ENCODE data around the gene ADAM21.
"Not testable (repeated sequence)": the region's sequence is repeated elsewhere in the genome, so short reads cannot be mapped to it uniquely, and the experiment has no call there.

ADAM21 gene

DNA sequence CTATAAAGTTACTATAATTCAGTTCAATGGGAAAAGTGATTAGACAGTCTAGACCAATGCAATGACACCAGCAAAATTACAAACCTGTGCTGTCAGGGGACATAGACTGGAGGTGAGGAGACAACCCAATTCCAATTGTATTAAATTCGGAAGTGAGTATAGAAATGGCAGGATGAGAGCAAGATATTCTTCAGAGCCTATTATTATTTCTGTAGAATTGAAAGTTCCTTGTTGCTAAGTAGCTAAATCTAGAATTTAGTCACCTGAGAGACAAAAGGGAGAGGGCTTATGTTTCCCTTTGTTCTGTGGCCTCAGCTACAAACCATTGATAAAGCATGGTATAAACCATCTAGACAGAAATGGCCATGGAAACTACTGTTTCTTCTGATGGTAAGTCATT is at the start of gene ADAM21:
Gene ADAM21 (plus strand): TSS at position 301 of the 400 bp plus-strand sequence. CDS start 5,326 bp downstream, outside the sequence.
- DNase-seq: no peak

DNA sequence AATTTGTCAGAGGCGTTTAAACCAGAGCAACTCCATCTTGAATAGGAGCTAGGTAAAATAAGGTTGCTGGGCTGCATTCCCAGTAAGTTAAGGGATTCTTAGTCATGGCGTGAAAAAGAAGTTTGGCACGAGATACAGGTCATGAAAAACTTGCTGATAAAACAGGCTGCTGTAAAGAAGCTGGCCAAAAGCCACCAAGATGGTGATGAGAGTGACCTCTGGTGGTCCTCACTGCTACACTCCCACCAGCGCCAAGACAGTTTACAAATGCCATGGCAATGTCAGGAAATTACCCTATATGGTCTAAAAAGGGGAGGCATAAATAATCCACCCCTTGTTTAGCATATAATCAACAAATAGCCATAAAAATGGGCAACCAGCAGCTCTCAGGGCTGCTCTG is 48.6 kb upstream of the ADAM21 start:
- DNase-seq: not testable (repeated sequence)

GRCh38 chr14:70406216-70406615 is 45.8 kb upstream of the ADAM21 start:
- not testable (repeated sequence) for DNase-seq

DNA sequence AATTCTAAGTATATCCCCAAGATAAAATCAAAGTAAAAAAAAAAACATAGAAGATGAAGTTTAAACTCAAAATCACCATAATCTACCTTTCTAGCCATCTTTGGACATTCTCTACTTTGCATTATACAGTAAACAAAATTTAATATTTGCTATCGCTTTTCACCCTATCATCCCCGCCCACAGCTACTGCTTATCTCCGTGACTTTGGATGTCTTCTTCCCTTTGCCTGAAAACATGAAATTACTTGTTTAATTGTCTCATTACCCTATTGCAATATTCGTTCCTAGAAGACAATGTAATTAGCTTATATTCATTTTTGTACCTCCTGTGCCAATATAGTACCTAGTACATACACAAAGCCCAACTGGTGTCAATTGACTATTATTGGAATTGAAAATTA is 44.4 kb upstream of the ADAM21 start:
- no peak for DNase-seq

GRCh38 chr14:70415788-70416187 is 36.2 kb upstream of the ADAM21 start:
- no peak for DNase-seq

DNA sequence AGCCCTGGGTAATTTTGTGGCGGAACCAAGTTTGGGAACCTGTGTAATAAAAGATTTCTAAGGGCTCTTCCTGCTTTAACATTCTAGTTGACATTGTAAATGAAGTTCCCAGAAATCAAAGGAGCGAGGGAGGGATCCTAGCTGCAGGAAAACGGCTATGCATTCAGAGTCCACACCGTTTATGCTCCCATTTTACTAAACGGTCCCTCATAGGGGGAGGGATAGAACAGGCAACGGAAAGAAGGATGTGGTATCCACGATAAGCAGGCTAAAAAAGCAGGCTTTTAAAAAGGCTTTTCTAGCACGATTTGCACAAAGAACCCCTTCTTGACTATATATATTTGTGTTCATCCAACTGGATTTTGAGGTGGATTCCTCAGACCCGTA is 35.6 kb upstream of the ADAM21 start:
- no peak for DNase-seq

DNA sequence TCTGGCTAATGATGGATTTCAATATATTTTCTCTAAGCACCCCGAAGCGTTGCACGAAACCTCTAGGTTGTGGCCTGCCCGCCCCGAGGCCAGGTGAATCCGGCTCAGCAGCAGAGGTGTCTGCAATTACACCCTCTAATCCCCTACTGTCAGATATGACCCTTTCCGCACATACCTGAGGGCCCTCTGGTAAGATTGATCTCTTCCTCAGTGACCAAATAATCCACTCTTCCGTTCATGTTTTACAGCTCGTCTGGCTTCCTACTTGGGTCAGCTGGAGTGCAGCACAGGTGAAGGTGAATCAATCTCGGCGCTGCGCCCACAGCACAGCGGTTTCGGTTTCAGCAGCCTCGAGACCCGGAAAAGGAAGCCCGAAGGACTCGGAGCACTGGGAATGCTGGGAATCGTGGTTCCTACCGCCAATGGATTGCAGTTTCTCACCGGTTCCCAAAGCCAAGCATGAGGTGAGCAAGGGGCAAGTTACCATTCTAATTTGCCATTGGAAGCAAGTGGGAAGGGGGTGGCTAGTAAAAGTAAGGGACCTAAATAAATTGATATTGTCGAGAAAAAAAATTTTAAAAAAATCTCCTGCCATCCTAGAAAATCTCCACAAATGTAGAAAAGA is 35.1 kb upstream of the ADAM21 start, which contains the start of gene SYNJ2BP:
Gene SYNJ2BP (minus strand): TSS at position 366 of the 625 bp plus-strand sequence. CDS start 127 bp downstream, at position 239.
- peak; percentile 72 for DNase-seq

DNA sequence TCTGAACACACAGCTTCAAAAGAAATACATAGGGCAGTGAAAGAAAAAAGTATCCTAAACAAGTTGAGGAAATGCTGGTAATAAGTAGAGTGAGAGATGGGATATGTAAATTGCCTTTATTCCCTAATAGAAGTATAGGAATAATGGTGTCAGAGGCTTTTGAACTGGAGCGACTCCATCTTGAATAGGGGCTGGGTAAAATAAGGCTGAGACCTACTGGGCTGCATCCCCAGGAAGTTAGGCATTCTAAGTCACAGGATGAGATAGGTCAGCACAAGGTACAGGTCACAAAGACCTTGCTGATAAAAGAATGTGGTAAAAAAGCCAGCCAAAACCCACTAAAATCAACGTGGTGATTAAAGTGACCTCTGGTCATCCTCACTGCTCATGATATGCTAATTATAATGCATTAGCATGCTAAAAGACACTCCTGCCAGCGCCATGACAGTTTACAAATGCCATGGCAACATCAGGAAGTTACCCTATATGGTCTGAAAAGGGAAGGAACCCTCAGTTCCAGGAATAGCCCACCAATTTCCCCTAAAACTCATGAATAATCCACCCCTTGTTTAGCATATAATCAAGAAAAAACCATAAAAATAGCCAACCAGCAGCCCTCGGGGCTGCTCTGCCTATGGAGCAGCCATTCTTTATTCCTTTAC is 32.6 kb upstream of the ADAM21 start:
- not testable (repeated sequence) for DNase-seq

DNA sequence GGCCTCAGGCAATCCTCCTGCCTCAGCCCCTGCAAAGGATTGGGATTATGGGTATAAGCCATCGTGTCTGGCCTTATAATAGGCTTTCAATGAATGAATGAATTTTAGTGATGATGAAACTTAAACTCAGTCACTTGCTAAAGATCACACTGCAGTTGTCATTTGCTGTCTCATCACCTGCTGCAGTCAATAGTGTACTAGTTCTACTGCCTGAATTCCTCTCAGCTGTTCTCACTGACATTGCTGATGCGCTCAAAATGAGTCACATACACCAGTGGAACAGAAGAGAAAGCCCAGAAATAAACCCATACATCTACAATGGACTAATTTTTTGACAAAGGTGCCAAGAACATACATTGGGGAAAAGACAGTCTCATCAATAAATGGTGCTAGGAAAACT is 29.4 kb upstream of the ADAM21 start:
- no peak for DNase-seq

- no peak for DNase-seq
Measured at GRCh38 chr14:70425354-70425753, 26.6 kb upstream of the ADAM21 start.

GRCh38 chr14:70426555-70426954 is 25.4 kb upstream of the ADAM21 start:
- DNase-seq: not testable (repeated sequence)

DNA sequence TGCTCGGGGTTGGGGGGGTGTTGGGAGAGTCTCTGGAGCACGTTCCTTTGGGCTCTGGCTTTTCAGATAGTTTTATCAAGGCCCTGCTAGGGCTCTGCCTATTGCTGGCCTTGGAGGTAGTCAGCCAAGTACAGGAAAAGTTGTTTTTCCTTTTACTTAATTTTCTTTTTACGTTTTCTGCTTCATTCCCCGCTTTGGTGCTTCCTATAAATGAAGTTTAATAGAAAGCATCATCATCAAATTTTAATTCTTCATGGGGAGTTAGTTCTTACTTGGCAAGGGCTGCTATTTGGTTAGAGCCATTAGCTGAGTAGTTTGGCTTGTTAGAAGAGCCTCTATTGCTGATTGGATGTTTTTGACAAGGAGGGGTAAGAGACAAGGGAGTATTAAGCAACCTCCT is 15.1 kb upstream of the ADAM21 start:
- no peak for DNase-seq

GRCh38 chr14:70441641-70442040 is 10.3 kb upstream of the ADAM21 start:
- no peak for DNase-seq

- DNase-seq: no peak
Measured at GRCh38 chr14:70442750-70443149, 9.2 kb upstream of the ADAM21 start.

DNA sequence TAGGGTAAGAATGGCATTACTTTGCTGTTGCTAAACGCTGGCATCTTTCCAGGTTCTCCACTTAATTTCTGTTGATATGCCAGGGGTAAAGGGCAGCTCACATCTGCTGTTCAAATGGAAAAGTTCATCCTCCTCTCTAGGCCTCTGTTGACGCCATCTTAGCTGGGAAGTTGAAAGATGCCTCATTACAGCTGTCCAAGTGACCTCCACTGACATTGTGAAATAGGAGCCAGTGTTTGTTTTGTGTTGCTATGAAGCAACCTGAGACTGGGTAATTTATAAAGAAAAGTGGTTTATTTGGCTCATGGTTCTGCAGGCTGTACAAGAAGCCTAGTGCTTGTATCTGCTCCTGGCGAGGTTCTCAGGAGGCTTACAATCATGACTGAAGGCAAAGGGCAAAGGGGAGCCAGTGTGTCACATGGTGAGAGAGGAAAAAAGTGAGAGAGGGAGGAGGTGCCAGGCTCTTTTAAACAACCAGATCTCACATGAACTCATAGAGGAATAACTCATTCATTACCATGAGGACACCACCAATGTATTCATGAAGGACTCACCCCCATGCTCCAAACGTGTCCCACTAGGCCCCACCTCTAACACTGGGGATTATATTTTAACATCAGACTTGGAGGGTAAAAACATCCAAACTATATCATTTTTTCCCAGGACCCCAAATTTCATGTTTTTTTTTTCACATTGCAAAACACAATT is 3.2 kb upstream of the ADAM21 start:
- DNase-seq: no peak

DNA sequence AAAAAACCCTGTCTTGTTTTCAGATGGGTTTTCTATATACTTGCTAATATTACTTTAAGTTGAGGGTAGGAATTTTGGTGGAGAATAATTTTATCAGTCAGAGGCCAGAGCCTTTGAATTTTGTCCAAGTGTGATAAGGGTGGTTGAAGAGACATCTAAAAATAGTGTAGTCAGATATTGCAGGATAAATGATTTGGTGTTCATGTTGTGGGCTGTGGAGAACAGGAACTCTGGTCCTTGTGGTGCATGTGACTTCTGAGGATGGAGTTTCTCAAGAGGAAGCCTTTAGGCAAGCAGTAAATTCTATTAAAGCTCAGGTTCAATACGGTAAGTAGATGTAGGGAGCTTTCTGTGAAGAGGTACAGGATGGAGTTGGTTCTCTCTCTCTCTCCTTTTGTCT is 2.8 kb downstream of the ADAM21 start:
- DNase-seq: no peak

GRCh38 chr14:70468731-70469130 is 16.8 kb downstream of the ADAM21 start:
- DNase-seq: no peak

DNA sequence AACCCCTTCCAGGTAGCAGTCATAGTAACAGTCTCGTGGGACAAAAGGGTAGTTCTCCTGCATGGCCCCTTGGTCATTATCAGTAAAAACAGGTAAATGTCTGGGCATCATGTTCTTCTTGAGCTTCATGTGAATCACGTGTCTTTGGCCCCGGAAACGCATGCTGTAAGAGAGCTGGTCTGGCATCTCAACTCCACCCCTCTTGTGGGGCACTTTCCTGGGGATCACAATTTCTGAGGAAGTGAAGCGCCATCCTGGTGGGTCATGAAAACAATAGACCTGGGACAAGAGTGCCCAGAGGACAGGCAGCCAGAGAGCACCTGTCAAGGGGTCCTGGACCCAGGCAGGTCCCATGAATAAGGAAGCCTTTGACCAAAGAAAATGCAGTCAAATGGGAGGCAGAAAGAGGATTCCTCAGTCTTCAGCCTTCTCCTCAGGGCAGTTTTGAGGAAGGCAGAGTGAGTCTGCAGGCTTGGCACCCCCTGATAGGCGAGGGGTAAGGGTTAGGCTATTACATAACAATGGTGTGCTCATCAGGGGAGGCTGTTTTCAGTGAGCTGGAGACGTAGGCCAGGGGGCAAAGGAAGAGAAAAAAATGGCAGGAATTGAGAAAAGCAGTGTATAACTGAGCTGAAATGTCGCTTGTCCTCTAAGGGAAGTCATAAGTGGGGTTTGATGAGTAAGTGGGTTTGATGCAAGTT is 19.0 kb downstream of the ADAM21 start:
- not testable (repeated sequence) for DNase-seq

DNA sequence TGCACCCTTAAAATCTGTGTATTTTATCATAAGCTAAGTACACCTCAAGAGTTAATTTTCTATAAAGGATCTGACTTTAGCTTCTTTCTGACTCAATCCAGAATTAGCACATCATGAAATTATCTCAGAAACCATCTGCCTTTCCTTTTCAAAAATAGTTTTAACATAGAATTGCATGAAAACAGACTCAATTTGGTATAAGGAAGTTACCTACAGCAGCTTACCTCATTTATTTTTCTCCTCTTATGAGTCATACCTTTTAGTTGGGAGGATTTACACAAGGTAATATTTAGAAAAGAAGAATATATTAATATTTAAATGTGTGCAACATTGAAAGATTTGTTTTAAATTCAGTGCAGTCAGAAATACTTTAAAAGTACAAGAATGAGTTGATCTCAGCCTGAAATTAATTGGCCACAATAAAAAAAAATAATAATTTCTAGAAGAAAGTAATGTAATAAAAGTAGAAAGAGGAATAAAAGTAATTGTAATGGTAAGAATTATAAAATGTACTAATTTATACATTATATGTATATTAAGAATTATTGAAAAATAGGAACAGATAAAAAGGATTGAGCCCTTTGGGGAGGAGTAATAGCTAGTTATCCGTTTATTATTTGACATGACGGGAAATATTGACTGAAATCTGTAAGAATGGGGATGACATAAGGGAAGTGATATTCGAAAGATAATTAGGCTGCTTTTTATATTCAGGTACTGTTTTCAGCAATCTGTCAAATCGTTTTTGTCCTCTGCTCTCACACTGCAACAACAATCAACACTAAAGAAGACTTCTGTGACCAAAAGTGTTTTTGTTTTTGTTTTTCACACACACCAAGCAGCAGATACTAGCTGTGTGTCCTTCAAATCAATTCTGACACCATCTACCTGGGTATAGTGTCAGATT is 20.5 kb downstream of the ADAM21 start:
- DNase-seq: no peak

DNA sequence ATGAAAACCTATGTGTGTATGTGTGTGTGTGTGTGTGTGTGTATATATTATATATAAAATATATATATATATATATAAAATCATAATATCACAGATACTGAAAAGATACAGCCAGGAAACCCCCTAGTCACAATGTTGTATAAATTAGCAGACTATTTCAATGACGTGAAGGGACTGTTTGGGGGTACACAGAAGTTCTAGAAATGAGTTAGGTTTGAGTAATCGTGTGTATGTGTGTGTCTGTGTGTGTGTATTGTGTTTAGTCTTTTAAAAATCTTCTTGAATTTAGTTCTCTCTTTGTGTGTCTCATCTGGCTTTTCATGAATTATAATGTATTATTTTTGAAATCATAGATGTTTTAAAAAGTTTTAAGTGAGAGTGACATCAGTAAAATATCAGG is 21.9 kb downstream of the ADAM21 start:
- no peak for DNase-seq

GRCh38 chr14:70475459-70475858 is 23.5 kb downstream of the ADAM21 start:
- not testable (repeated sequence) for DNase-seq
